Heart right ventricle (tissue), 16 donors: ENCODE measurements around the gene KLHL10. TPM values are rescaled to one million over a fixed set of nuclear protein-coding genes. Genes with fewer than 3 reads are reported as not detected.

ENCODE experiments used
- ATAC-seq, 8 donors: fragments of 200-7000 bp; cut with Tn5 transposase; one replicate each; pipeline ENCODE4 v1.9.1; 2020; ENCODE audit warnings: mild to moderate bottlenecking in 8 of 8, moderate library complexity in 8 of 8, moderate number of reproducible peaks in 1 of 8
- DNase-seq, 2 donors: peaks; one replicate each; pipeline ENCODE4 v3.0.0-alpha.2; 2020
- H3K27ac ChIP-seq, 10 donors: fragments of 200-600 bp; sonication (generic) in 2 of 10; one replicate each; pipeline versions ENCODE4 v1.5.0 to v1.8.0; 2020 to 2022; ENCODE audit warnings: mild to moderate bottlenecking in 3 of 10
- H3K27me3 ChIP-seq, 7 donors: fragments of 200-600 bp; one replicate each; pipeline ENCODE4 v1.8.0; 2021 to 2022; ENCODE audit warnings: mild to moderate bottlenecking in 2 of 7
- H3K36me3 ChIP-seq, 9 donors: fragments of 200-600 bp; sonication (generic) in 1 of 9; one replicate each; pipeline versions ENCODE4 v1.5.0 to v1.8.0; 2020 to 2022; ENCODE audit warnings: mild to moderate bottlenecking in 2 of 9
- H3K4me1 ChIP-seq, 9 donors: fragments of 200-600 bp; sonication (generic) in 1 of 9; one replicate each; pipeline versions ENCODE4 v1.5.0 to v1.8.0; 2020 to 2022; ENCODE audit warnings: mild to moderate bottlenecking in 4 of 9
- H3K4me3 ChIP-seq, 10 donors: fragments of 200-600 bp; sonication (generic) in 2 of 10; one replicate each; pipeline versions ENCODE4 v1.5.0 to v1.8.0; 2020 to 2022; ENCODE audit warnings: mild to moderate bottlenecking in 7 of 10, moderate library complexity in 2 of 10
- H3K9me3 ChIP-seq, 11 donors: fragments of 200-600 bp in 10 of 11; sonication (generic) in 2 of 11; one replicate each; pipeline versions ENCODE4 v1.5.0 to v1.8.0; 2013 to 2022; ENCODE audit warnings: mild to moderate bottlenecking in 2 of 11, control low read depth in 1 of 11, moderate library complexity in 1 of 11
- WGBS, 2 donors: extraction: QIAGEN DNeasy Blood & Tissue Kit; methylation state at CpG; one replicate each; pipeline ENCODE4 v1.1.7; 2013; ENCODE audit warnings: inconsistent platforms in 1 of 2; 5-methylcytosine and 5-hydroxymethylcytosine counted together
- intact Hi-C, 10 donors: fragments of 100-400 bp; cut with DNase I; formaldehyde crosslinking; loops; one replicate each; pipeline versions ENCODE4 v1.11.1 to v1.14.2; 2022
- polyA plus RNA-seq, 2 donors: library from polyadenylated mRNA; stranded (reverse); fragments of 200-250 nt; gene quantifications; one replicate each; pipeline ENCODE4 v1.2.3, GENCODE V29; 2013
- total RNA-seq, 10 donors: library from RNA; stranded (reverse); fragmentation: NEBNext Ultra II Directional in 3 of 10; extraction: Animal tissue kit (Norgen Biotek cat#: 25700) in 3 of 10; gene quantifications; one replicate each; pipeline versions ENCODE4 v1.2.1 to v1.2.4, GENCODE V29; 2021 to 2023
- TF ChIP-seq, protein P1 (sequence below), 9 donors: fragments of 200-600 bp; sonication (generic) in 2 of 9; IDR thresholded peaks; one replicate each; pipeline versions ENCODE4 v1.5.0 to v1.8.0; 2021 to 2022; ENCODE audit warnings: antibody characterized with exemption in 9 of 9, mild to moderate bottlenecking in 5 of 9, moderate library complexity in 1 of 9
- donor health status: Arrhythmogenic right ventricular cardiomyopathy.
- donor health status: ischemic (EF 13 %, LVEDD 7.1; RV severe dilation, severe dysfunction).
- donor health status: healthy with polysubstance abuse.
- donor health status: DM: no; HTN: yes; CAD: no.
- donor health status: DM: no; HTN: no; CAD: no.
- donor health status: ischemic (EF 25% LVEDD 6.9; RV normal size, moderate dysfunction).
- donor health status: ischemic (EF 25% LVEDD 5.7; RV mildly dilated, moderate dysfunction).
- donor health status: healthy.
- donor health status: DM: yes; HTN: yes; CAD: no.
- donor health status: Ischemic cardiomyopathy.
- donor health status: ischemic (EF 35%, LVEDD 5.7; RV mildly dilated, moderate dysfunction).
- donor health status: nonischemic (EF 11% LVEDD 7.7; RV severe dilation, severe dysfunction).
- donor health status: DM: yes; HTN: yes; CAD: no.
- donor health status: PGD.
- donor health status: ischemic (EF 29% LVEDD 5.4; RV normal size, mild dysfunction).
- donor health status: nonischemic (EF 23%, LVEDD 6.1; RV moderate dilation, normal function).

KLHL10 gene
- total and polyA plus RNA-seq, 12 donors = 0.01 to 0.25 (median 0.16) TPM; not detected in 7

DNA sequence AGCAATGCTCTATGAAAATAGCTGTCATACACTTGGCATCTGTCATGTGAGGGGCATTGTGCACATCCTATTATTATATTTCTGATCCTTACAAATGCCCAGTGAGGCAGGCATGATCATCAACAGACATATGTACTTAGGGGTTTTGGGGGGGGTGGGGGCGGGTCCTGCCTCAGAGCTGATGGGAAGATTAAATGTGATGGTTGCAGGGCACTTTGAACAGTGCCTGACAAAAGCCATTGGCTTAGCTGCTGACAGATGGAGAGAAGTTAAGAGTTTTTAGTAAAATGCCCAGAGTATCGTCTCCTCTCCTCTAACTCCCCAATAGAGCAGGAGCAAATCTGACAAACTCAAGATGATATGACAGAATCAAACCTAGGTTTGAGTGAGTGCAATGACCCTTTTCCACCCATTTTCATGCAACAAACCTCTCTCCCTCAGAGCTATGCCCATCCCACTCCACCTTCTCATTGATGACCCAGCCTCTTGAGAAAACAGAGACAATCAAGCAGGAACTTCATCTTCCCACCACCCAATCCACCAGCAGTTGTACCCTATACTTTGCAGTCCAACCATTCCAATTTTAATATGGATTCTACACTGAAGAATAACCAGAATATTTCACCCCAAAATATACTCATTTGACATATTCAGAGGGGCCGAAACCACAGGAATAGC is 22.8 kb downstream of the KLHL10 start:
- no peaks in the 10 kb centered on the region for H3K36me3 ChIP-seq
- no peak for DNase-seq
- no peak overlapping the region for H3K4me3 ChIP-seq
- peaks cover 5 to 53% (median 37%) of the 10 kb centered on the region in 9 donors for H3K4me1 ChIP-seq
- TF ChIP-seq, protein P1, sequence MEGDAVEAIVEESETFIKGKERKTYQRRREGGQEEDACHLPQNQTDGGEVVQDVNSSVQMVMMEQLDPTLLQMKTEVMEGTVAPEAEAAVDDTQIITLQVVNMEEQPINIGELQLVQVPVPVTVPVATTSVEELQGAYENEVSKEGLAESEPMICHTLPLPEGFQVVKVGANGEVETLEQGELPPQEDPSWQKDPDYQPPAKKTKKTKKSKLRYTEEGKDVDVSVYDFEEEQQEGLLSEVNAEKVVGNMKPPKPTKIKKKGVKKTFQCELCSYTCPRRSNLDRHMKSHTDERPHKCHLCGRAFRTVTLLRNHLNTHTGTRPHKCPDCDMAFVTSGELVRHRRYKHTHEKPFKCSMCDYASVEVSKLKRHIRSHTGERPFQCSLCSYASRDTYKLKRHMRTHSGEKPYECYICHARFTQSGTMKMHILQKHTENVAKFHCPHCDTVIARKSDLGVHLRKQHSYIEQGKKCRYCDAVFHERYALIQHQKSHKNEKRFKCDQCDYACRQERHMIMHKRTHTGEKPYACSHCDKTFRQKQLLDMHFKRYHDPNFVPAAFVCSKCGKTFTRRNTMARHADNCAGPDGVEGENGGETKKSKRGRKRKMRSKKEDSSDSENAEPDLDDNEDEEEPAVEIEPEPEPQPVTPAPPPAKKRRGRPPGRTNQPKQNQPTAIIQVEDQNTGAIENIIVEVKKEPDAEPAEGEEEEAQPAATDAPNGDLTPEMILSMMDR (IDR thresholded peaks at IDR 0.05) = no peak
- H3K9me3 ChIP-seq = no peaks in the 10 kb centered on the region
- no peaks in the 10 kb centered on the region for H3K27me3 ChIP-seq
- intact Hi-C loops = loop anchor here in 1 of 10 donors (2.0 kb wide), 1 partner anchor 50 kb away; the partner anchor contains the start of gene P3H4
- H3K27ac ChIP-seq = no peak overlapping the region
- ATAC-seq = no peak
- WGBS, 2 donors = 65 to 66% methylated on average over 3 of the region's 3 CpGs

DNA sequence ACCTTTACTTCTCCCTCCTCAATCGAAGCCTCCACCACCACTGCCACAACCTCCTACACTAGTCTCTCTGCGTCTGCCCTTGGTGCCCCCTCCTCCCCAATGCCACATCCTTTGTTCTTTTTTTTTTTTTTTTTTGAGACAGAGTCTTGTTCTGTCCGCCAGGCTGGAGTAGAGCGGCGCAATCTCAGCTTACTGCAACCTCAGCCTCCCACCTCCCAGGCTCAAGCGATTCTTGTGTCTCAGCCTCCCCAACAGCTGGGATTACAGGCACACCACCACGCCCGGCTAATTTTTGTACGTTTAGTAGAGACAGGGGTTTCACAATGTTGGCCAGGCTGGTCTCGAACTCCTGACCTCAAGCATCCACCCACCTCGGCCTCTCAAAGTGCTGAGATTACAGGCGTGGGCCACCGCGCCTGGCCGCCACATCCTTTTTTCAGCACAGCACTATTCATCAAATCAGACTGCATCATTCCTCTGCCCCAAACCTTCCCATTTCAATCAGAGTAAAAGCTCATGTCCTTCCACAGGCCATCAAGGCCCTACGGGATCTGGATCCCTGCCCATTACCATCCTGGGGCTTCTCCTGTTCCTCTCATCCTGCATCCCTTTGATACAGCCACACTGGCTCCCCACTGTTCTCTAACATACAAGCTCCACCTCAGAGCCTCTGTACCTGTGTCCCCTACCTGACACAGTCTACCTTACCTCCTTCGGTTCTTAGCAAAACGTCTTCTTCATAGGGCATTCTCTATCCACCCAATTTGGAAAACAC is 25.6 kb downstream of the KLHL10 start:
- H3K9me3 ChIP-seq = no peaks in the 10 kb centered on the region
- peaks cover 5 to 61% (median 39%) of the 10 kb centered on the region in 9 donors for H3K4me1 ChIP-seq
- H3K4me3 ChIP-seq = peak overlapping the region in 7 of 10 donors; percentile 86 to 100 (median 92)
- H3K36me3 ChIP-seq = peaks cover 0 to 19% (median 6%) of the 10 kb centered on the region in 9 donors
- no peaks in the 10 kb centered on the region for H3K27me3 ChIP-seq
- ATAC-seq (no peak), DNase-seq (no peak)
- no peak overlapping the region for H3K27ac ChIP-seq
- TF ChIP-seq, protein P1 (IDR thresholded peaks at IDR 0.05) = no peak
- WGBS, 2 donors = 75 to 76% methylated on average over 18 of the region's 18 CpGs
- intact Hi-C loops = no loop called here

DNA sequence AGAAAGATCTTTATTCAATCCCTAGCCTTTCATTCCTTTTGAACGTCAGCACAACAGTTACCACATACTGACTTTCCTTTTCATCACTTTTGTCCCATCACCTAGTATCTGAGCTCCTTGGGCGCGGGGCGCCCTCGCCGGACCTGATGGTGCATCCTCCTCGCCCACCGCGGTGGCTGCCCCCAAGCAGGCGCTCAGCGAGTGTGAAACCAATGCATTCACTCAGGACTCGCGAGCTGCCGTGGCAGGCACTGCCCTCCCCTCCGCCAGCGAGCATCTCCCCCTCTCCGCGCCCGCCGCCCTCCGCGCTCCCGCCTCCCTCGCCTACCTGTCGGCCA is 26.8 kb downstream of the KLHL10 start:
- Histone ChIP-seq H3K9me3 (no peaks in the 10 kb centered on the region), H3K27ac (peak overlapping the region; percentile 49 to 96 (median 92)), H3K4me1 (peaks cover 5 to 59% (median 39%) of the 10 kb centered on the region in 9 donors), H3K27me3 (no peaks in the 10 kb centered on the region), H3K4me3 (peak overlapping the region; percentile 86 to 100 (median 96)), H3K36me3 (peaks cover 0 to 31% (median 6%) of the 10 kb centered on the region in 9 donors)
- TF ChIP-seq, protein P1 (IDR thresholded peaks at IDR 0.05) = no peak
- WGBS, 2 donors = 1 to 2% methylated on average over 24 to 25 of the region's 25 CpGs
- peak in 6 of 8 donors; percentile 47 to 69 (median 60) for ATAC-seq
- no peak for DNase-seq
- intact Hi-C loops = no loop called here

DNA sequence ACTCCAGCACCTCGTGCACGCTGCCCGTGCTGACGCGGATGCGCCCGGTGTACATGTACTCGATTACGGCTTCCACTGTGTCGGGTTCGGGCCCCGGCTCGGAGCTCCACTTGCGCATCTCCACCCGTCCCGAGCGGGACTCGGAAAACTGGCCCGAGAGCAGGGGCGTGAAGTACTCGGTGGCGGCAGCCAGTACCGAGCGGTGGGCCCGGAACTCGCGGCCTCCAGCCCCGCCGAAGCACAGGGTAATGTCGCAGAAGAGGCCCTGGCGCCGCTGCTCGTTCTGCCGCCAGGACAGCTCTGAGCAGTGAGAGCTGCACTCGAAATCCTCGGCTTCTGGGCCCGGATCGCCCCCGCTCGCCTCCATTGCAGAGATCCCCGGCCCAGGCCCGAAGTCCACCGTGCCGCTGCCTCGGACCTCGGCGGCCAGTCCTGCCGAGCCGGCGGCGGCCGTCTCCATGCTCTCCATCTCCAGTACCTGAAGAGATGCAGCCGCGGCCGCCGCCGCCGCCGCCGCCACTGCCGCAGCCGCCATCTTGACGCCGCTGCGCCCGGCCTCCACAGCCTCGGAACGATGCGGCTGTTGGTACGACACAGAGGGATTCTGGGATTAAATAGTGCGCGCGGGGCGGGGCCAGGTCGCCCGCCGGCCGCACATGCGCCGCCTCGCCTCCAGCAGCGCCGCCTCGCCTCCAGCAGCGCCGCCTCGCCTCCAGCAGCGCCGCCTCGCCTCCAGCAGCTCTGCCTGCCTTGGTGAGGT is 27.4 kb downstream of the KLHL10 start, which contains the start of gene KLHL11:
KLHL11 (minus strand) TSS at position 588 of the 760 bp plus-strand sequence; CDS start at position 535, 53 bp downstream.
- TF ChIP-seq, protein P1 (IDR thresholded peaks at IDR 0.05) = peak in 3 of 9 donors; percentile 11 to 34 (median 31)
- DNase-seq = peak; percentile 87
- Histone ChIP-seq H3K27me3 (no peaks in the 10 kb centered on the region), H3K9me3 (no peaks in the 10 kb centered on the region), H3K27ac (peak within 1 kb of the TSS; percentile 49 to 96 (median 92)), H3K4me3 (peak within 1 kb of the TSS; percentile 86 to 100 (median 96)), H3K36me3 (peaks cover 0 to 36% (median 6%) of the 10 kb centered on the region in 9 donors), H3K4me1 (peaks cover 5 to 53% (median 39%) of the 10 kb centered on the region in 9 donors)
- intact Hi-C loops = no loop called here
- 0% methylated on average over 88 to 90 of the region's 90 CpGs for WGBS, 2 donors
- ATAC-seq = peak; percentile 96 to 99 (median 98)
